ENCODE measurements around the gene OR51S1.
"Not testable (repeated sequence)": the region's sequence is repeated elsewhere in the genome, so short reads cannot be mapped to it uniquely, and the experiment has no call there.

Gene OR51S1

DNA sequence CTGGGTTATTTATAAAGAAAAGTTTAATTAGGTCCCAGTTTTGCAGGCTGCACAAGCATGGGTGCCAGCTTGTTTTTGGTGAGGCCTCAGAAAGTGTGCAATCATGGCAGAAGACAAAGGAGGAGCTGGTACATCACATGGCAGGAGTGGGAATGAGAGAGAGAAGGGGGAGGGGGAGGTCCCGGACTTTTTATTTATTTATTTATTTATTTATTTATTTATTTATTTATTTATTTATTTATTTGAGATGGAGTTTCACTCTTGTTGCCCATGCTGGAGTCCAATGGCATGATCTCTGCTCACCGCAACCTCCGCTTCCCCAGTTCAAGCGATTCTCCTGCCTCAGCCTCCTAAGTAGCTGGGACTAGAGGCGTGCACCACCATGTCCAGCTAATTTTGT lies 47.7 kb downstream of the OR51S1 start:
- DNase-seq, result not testable (repeated sequence)

DNA sequence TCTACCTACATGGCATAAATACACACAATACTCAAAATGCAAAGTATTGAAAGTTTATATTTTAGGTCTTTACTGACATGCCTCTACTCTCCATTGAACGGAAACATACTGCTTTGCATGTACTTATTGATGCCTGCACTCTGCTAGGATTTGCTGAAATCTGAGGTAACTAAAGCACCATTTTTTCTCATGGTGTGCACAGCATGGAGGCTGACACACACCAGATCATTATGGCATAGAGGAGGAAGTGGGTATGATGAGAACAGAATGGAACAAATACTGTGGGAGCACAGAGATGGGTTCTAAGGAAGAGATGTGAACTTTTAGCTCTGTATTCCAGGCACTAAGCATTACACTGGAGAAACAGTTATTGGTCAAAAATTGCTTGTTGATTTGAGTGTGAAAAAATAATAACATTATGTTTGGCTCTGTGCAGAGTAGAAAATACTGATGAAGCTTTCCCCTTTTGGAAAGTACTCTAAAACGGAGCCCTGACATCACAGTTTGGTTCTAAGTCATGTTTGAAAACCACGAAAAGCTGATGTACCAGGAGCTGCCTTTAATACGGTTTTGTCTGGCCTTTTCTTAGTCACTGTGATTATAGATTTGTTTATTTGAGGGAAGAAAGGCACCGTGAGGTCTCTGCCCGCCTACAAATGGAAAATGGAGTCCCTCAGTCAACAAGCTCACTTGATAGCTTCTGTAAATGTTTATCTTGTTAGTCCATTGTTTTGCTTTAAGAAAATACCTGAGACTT lies 50.4 kb downstream of the OR51S1 start:
- no peak for DNase-seq

All from activated CD4-positive, alpha-beta T cell treated with anti-CD3 and anti-CD28 coated beads, Interleukin-2, amount 50 U/mL, for 1 hour (primary cell).